BJ (cell line): ENCODE results near the gene ZNHIT3. TPM values are rescaled to one million over a fixed set of nuclear protein-coding genes. Genes with fewer than 3 reads are reported as not detected.
"Not testable (repeated sequence)": the region's sequence is repeated elsewhere in the genome, so short reads cannot be mapped to it uniquely, and the experiment has no call there.

Source experiments
- CTCF ChIA-PET: fragments of 350-600 bp; formaldehyde crosslinking; extraction: SDS; loops from one replicate; lab custom pipeline; 2021; ENCODE audit warnings: antibody characterized with exemption, inconsistent platforms; lab: Yijun Ruan, JAX
- POLR2A ChIA-PET: fragments of 300-600 bp; sonication (Branson Sonifier 250); formaldehyde crosslinking; extraction: SDS; loops from one replicate; lab custom pipeline; 2021; ENCODE audit warnings: antibody characterized with exemption; lab: Charles Lee
- DNase-seq: peaks from one replicate; pipeline ENCODE4 v3.0.0-alpha.2; 2011; ENCODE audit warnings: low read depth
- H3K27me3 ChIP-seq: 2 replicates; pipeline ENCODE4 v1.6.0; 2011; ENCODE audit warnings: low read length; ENCODE audit not compliant: control insufficient read depth, insufficient read depth
- H3K36me3 ChIP-seq: 2 replicates; pipeline ENCODE4 v1.5.1; 2011; ENCODE audit warnings: low read length; ENCODE audit not compliant: control insufficient read depth, insufficient read depth
- H3K4me3 ChIP-seq: 2 replicates; pipeline ENCODE4 v1.5.1; 2011; ENCODE audit warnings: low read depth, mild to moderate bottlenecking, control low read depth, low read length
- CTCF ChIP-seq: IDR thresholded peaks from 2 replicates; pipeline ENCODE4 v1.5.1; 2011; ENCODE audit warnings: low read depth, mild to moderate bottlenecking, control low read depth, inconsistent platforms, low read length, moderate library complexity; ENCODE audit not compliant: insufficient read depth
- polyA plus RNA-seq: library from polyadenylated mRNA; depleted of rRNA; stranded (reverse); fragments of >200 nt; gene quantifications from 2 replicates; pipeline ENCODE4 v1.2.3, GENCODE V29; 2011

The ZNHIT3 gene
- polyA plus RNA-seq, 1 experiment, result 43.6 TPM

GRCh38 chr17:36507266-36507665 is 20.8 kb downstream of the ZNHIT3 start:
- CTCF ChIA-PET, result no interaction called here
- H3K4me3 ChIP-seq, result no peak overlapping the region

GRCh38 chr17:36508439-36508838 is 22.0 kb downstream of the ZNHIT3 start:
- CTCF ChIA-PET, H3K4me3 ChIP-seq, DNase-seq, H3K27me3 ChIP-seq, POLR2A ChIA-PET: not testable (repeated sequence)
- peaks cover 28% of the 10 kb centered on the region for H3K36me3 ChIP-seq

More at GRCh38 chr17:36507266-36507665, 20.8 kb downstream of the ZNHIT3 start:
- no peak for DNase-seq
- TF ChIP-seq CTCF, result no peak
- Histone ChIP-seq H3K27me3 (no peaks in the 10 kb centered on the region), H3K36me3 (peaks cover 25% of the 10 kb centered on the region)
- POLR2A ChIA-PET, result no interaction called here

- CTCF ChIA-PET, result interaction anchor here (0.6 kb wide), 1 partner anchor 24 kb away, joined by 3 read pairs; no protein-coding TSS in a partner anchor
- Histone ChIP-seq H3K36me3 (peaks cover 25% of the 10 kb centered on the region), H3K27me3 (no peaks in the 10 kb centered on the region), H3K4me3 (no peak overlapping the region)
- no peak for TF ChIP-seq CTCF
- DNase-seq, result no peak
- POLR2A ChIA-PET, result no interaction called here
These were observed 22.9 kb downstream of the ZNHIT3 start for GRCh38 chr17:36509272-36509985.

GRCh38 chr17:36510636-36511035 is 24.2 kb downstream of the ZNHIT3 start:
- TF ChIP-seq CTCF, result no peak
- CTCF ChIA-PET, result no interaction called here
- POLR2A ChIA-PET, result no interaction called here
- DNase-seq, result no peak
- peaks cover 22% of the 10 kb centered on the region for H3K36me3 ChIP-seq
- no peak overlapping the region for H3K4me3 ChIP-seq
- no peaks in the 10 kb centered on the region for H3K27me3 ChIP-seq

GRCh38 chr17:36511216-36511615 is 24.7 kb downstream of the ZNHIT3 start:
- ChIA-PET CTCF (no interaction called here), POLR2A (no interaction called here)
- H3K27me3 ChIP-seq, result no peaks in the 10 kb centered on the region
- no peak for DNase-seq
- TF ChIP-seq CTCF, result no peak
- H3K4me3 ChIP-seq, result no peak overlapping the region
- peaks cover 23% of the 10 kb centered on the region for H3K36me3 ChIP-seq
